ENCODE measurements around the gene C19orf67.
A peak's percentile ranks its signal among the peaks of the same experiment; 100 is the strongest.

Gene C19orf67

DNA sequence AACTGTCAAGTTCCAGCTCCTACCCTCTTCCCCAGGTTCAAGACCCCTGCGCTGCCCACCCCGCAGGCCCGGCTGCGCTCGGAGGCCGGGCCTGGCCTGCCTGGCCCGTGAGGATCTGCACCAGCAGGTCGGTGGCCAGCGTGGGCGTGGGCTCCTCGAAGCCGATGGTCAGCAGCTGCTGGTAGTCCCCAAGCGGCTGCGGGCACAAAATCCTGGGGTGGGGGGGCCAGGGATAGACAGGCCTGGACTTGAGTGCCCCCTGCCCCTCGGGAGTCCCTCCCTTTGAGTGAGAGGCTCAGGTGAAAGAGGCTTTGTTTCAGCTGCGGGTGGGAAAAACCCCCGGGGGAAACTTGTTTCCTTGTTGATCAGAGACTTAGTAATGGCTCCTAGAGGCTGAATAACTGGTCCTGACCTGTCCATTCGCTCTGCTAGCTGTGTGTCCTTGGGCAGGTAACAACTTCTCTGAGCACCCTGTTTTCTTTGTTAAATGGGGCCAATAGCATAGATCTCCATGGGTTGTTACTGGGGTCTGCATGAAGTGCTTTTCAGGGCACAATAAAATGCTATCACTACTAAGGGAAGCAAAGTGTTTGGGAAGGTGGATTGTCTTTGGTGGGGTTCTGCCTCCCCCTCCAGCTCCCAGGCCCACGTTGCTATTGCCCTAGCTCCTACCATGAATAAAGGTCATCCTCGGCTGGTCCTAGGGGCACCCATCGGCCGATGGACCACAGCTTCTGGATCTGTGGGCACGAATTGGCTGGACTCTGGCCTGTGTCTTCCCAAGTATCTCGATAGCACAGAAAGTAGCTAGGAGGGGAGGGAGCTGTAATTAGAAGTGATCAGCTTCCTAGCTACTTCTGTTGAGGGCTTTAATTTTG is 3.5 kb downstream of the C19orf67 start:
- no peak for DNase-seq (ENCODE audit: low read depth)

DNA sequence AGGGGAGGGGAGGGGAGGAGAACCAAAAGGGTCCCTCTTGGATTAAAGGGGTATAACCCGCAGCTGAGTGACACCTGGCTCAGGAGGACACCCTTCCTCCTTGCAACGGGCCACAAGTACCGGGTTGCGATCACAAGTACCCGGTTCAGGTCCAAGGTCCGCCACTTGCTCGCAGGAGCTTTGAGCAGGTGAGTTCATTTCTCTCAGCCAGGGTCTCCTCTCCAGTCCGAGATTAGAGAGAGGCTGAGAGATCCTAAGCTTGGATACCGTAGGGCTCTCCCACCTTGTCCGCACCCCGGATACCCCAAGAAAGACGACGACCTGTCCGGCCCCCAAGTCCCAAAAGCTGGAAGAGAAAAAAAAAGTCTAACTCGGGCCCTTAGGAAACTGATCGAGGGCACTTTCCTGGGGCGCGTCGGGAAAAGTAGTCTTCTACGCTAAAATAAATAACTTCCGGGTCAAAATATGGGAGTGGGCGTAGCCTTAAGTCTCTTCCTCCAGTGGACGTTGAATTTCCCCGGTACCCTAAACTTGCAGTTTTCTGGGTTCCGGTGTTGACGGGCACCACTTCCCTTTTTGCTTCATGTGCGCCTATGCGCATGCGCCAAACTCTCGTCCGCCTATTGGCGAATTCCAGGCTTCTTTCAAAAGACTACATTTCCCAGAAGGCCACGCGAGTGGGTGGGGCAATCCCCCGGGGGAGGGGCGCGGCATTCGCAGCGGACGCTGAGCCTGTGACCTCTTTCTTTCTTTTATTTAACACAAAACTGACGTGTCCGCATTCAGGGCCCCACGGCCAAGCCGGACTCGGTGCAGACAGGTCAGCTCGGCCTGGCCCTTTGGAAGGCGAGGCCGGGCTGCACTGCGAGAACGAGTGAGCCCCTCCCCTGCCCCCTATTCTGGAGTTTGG is 4.4 kb downstream of the C19orf67 start:
- DNase-seq (ENCODE audit: low read depth) = peak; percentile 99

DNA sequence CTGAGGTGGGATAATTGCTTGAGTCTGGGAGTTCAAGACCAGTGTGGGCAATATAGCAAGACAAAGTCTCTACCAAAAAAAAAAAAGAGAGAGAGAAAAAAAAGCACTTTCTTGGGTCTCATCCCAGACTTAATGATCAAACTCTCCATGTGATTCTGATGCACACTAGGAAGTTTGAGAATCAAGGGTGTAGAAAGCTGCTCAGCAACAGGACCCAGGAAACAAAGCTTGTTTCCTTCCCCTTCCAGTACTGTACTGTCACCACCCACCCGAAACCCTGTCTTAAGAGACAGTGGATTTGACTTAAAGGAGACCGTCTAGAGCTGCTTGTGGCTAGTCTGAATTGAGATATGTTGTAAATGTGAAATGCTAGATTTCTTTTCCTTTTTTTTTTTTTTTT is 7.2 kb downstream of the C19orf67 start:
- no peak for DNase-seq (ENCODE audit: low read depth)

DNA sequence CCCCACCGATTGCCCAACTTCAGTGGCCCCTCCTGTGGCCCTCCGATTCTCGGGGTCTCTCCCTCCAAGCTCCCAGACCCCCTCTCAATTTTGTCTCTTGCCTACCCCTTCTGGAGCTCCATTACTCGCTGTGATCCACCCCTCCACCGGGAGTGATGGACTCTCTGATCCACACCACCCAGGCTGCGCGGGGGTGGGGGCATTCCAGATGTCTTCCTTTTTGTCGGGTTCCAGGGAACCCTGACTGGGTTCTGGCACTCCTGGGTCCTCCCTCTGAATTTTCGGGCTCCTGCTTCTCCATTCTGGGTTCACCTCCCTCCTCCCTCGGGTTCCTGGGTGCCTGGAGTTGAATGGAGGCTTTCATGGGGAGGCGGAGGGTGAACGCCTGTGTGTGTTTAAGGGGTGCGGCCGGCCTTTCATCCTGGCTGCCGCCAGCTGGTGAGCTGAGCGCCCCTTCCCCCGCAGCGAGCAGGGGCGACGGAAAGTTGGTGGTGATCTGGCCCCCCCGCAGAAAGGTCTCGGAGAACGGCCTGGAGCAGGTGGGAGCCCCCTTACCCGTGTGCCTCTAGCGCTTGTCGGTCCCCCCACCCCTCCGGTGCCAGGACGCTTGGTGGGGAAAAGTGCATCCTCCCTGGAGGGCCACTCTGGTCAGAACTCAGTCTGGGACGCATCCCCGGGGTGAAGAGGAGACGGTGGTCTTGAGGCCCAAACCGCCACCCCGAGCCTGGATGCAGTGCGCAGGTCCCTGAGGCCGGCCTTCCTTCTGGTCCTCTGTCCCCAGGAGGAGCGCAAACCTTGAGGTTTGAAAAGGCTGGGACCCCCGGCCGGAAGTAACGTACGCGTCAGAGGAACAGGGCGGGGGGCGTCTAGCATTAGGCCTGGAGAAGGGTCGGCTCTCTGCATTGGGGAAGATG is 11.4 kb downstream of the C19orf67 start:
- DNase-seq (ENCODE audit: low read depth) = no peak

DNA sequence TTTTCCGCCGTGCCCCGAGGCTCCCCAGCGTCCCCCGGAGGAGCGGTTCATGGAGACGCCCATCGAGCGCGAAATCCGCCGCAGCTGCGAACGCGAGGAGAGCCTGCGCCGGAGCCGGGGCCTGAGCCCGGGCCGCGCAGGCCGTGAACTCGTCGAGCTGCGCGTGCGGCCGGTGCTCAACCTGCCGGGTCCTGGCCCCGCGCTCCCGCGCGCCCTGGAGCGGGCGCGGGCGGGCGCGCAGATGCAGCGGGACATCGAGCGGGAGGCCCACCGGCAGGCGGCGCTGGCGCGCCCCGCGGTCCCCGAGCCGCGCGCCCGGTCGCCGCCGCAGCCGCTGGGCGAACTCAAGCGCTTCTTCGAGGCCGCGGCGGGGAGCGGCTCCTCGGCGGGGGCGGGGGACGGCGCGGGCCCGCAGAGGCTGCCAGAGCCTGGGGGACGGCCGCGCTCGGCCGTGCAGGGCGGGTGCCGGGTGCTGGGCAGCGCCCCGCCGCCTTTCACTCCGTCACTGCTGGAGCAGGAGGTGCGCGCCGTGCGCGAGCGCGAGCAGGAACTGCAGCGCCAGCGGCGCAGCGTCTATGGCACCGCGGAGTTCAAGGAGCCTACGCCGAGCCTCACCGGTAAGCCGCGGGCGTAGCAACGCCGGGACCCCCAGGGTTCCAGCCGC is 12.2 kb downstream of the C19orf67 start:
- DNase-seq (ENCODE audit: low read depth) = peak; percentile 61

DNA sequence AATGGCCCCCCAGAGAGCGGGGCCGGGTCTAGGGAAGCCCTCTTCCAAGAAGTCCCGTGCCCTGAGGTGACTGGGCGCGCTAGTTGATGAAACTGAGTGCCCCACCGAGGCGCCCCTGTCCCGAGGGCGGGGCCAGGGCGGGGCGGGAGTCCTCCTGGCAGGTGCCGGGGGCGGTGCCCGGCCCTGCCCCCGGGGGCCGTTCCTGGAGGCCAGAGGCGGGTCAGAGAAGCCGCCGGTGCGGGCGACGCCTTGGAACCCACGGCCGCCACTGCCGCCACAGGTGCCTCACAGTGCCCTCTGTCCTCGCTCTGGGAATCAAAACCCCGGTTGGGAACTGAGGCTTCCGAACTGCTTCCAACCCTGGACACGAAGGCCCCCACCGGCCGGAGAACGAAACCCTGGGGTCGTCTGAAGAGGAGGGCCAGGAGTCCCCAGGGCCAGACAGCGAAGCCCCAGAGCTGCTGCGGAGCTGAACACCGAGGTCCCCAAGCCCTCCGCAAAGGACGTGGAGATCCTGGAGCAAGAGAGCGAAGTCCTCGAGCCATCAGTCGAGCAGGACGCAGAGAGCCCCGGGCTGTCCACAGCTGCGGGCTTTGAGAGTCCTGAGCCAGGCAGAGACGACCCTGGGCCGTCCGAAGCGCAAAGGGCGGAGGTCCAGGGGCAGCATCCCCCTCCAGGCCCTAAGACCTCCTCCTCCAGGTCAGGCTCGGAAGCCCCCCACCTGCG is 12.9 kb downstream of the C19orf67 start, which contains the start of gene MISP3:
MISP3 (plus strand) TSS at position 252 of the 726 bp plus-strand sequence. CDS start 524 bp downstream, outside the sequence.
- no peak for DNase-seq (ENCODE audit: low read depth)

DNA sequence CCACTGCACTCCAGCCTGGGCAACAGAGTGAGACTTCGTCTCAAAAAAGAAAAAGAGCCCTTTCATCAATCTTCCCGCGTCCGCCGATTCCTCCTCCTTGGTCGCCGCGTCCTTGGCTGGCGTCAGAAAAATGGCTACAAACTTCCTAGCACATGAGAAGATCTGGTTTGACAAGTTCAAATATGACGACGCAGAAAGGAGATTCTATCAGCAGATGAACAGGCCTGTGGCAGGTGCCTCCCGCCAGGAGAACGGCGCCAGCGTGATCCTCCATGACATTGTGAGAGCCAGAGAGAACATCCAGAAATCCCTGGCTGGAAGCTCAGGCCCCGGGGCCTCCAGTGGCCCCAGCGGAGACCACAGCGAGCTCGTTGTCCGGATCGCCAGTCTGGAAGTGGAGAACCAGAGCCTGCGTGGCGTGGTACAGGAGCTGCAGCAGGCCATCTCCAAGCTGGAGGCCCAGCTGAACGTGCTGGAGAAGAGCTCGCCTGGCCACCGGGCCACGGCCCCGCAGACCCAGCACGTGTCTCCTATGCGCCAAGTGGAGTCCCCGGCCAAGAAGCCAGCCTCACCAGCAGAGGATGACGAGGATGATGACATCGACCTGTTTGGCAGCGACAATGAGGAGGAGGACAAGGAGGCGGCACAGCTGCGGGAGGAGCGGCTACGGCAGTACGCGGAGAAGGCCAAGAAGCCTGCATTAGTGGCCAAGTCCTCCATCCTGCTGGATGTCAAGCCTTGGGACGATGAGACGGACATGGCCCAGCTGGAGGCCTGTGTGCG is 15.1 kb downstream of the C19orf67 start:
- DNase-seq (ENCODE audit: low read depth) = no peak

DNA sequence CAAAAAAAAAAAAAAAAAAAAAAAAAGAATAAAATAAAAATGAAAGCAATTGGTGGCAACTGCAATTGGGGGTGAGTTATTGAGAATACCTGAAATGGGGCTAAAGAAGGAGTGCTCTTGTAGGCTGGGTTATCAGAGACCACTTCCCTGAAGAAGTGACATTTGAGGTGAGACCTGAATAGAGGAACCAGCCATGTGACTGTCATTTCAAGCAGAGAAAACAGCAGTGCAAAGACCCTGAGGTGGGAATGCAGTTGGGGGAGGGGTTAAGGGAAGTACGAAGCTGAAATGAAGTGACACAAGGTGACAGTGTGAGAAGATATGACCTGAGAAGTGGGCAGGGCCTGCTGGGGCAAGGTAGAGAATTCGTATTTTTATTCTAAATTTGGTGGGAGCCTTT is 19.4 kb downstream of the C19orf67 start:
- DNase-seq (ENCODE audit: low read depth) = no peak

DNA sequence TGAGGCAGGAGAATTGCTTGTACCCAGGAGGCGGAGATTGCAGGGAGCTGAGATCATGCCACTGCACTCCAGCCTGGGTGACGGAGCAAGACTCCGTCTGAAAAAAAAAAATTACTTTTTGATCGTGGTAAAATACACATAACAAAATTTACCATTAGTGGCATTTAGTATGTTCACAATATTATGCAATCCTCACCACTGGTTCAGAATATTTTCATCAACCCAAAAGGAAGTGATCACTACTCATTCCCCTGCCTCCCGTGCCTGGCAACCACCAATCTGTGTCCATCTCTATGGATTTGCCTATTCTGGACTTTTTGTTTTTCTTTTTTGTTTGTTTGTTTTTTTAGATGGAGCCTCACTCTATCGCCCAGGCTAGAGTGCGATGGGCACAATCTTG is 22.5 kb downstream of the C19orf67 start:
- no peak for DNase-seq (ENCODE audit: low read depth)

DNA sequence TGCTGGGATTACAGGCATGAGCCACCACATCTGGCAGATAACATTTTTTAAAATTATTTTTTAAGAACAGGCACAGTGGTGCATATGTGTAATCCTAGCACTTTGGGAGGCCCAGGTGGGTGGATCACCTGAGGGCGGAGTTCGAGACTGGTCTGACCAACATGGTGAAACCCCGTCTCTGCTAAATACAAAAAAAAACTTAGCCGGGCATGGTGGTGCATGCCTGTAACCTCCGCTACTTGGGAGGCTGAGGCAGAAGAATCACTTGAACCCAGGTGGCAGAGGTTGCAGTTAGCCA is 23.1 kb downstream of the C19orf67 start:
- no peak for DNase-seq (ENCODE audit: low read depth)

DNA sequence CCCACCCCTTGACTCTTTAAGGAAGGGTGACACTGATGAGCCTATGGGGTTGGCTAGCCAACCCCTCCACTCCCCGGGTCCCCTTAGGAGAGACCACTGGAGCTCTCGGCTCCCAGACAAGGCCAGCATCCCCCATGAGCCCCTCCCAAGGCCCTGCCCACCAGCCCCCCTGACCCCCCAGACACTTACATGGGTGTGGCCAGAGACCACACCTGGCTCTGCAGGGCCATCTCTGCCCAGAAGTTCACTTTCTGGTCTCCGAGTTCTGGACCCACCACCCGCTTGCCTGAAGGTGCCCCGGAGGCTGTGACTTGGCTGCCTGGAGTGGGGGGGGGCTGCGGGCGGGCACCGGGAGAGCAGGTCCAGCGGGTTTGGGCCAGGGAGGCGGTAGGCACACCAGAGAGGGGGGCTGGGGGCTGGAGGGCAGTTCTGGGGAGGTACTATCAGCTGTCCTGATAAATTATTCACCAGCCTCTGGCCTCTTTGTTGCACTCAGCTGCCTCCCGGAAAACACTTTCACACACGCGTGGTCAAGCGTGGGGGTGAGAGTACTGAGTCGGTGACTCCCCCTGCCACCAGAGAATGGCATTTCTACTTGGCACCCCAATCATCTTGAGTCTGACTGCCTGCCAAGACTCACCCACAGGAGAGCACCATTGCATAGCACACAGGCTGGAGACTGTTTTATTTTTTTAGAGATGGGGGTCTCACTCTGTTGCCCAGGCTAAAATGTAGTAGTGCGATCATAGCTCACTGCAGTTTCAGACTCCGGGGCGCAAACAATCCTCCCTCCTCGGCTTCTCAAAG is 23.6 kb downstream of the C19orf67 start, which contains the start of gene PALM3:
PALM3 (minus strand) TSS at position 326 of the 807 bp plus-strand sequence; CDS start at position 230, 96 bp downstream.
- DNase-seq (ENCODE audit: low read depth) = no peak

DNA sequence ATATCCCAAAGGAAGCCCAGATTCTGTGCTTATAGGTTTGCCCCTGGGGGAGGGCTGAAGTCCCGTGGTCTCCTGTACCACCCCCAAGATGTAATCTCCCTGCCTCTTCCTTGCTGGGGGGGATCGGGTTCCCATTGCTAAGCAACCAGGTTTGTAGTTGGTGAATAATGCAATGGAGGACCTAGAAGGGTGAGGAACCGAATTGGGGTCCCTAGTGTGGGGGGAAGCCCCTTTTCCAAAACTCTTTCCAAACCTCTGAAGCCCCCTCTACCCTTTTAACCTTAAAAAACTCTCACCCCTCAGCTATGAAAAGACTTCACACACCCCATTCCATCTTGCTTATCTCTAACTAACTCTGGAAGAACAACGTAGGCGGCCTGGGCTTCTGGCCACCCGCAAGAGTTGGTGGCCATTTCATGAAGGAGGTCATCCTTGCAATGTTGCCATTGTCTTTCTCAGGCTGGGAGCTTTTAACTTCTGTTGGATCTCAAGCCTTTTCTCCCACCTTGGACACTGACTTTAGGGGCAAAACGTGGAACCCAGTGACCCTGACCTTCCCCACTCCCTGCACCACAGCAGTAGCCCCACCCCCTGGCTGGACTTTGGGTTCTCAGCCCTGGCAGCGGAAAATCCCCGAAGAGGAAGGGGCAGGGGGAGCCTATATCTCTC is 24.4 kb downstream of the C19orf67 start:
- DNase-seq (ENCODE audit: low read depth) = no peak

DNA sequence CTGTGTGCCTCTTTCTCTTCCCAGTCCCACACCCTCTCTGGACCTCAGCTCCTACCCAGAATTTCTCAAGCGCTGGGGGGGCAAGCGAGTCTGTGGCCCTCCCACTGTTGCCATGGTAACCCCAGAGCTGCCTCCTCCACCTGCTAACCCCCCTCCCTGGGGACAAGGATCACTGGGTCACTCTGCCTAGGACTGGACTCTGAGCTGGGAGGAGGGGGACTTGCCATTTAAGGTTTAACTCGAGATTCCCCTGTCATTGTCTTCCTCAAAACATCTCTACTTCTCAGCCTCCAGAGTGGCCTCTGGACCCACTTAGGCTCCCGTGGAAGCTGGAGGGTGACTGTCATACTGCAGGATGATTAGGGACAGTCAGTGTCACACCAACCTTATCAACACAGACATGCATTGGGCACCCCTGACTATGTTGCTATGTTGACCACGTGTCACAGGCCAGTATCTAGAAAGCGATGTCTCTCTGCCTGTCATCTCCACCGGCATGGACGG is 25.9 kb downstream of the C19orf67 start:
- DNase-seq (ENCODE audit: low read depth) = no peak

DNA sequence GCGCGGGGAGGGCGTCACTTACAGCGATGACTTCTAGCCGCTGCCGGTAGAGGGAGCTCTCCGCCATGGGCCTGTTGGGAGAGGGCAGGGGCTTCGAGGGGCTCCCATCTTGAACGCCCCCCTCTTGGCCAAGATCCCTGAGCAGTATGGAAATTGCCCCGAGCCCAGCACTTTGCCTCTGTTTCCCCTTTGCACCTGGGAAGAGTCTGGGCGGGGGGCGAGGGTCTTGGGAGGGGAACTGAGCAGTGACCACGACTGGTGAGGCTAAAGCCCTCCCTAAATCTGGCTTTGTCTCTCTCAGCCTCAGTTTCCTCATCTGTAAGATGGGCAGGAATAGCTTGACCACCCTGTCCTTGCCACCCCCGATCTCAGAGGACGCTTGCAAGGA is 26.5 kb downstream of the C19orf67 start:
- DNase-seq (ENCODE audit: low read depth) = peak; percentile 26

DNA sequence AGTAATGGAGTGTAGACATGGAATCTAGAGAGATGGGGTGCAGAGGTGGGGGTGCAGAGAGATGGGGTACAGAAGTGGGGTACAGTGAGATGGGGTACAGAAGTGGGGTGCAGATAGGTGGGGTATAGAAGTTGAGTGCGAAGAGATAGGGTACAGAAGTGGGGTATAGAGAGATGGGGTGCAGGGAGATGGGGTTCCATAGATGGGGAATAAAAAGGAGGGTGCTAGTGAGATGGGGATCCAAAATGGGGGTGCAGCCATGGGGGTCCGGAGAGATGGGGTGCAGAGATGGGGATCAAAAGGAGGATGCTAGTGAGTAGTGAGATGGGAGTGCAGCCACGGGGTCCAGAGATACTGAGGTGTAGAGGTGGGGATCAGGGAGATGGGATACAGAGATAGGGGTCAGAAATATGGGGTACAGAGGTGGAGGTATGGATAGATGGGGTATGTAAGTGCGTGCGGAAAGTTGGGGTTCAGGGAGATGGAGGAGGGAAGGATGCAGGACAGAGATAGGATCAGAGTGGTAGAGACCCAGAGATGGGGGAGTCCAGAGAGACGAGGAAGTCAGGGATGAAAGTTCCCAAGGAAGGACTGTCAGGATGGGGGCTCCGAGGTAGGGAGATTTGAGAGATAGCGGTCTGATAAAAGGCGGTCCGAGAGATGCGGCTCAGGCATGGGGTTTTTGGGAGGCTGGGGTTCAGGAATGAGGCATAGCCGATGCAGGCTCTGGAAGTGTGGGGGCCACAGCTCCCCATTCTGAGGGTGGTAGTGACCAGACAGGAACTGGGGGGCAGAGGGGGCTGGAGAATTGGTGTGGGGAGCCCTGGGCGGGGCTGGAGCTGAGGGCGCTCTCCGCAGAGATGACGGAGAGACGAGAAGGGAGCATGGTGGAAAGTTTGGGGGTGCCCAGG is 27.1 kb downstream of the C19orf67 start:
- DNase-seq (ENCODE audit: low read depth) = no peak

DNA sequence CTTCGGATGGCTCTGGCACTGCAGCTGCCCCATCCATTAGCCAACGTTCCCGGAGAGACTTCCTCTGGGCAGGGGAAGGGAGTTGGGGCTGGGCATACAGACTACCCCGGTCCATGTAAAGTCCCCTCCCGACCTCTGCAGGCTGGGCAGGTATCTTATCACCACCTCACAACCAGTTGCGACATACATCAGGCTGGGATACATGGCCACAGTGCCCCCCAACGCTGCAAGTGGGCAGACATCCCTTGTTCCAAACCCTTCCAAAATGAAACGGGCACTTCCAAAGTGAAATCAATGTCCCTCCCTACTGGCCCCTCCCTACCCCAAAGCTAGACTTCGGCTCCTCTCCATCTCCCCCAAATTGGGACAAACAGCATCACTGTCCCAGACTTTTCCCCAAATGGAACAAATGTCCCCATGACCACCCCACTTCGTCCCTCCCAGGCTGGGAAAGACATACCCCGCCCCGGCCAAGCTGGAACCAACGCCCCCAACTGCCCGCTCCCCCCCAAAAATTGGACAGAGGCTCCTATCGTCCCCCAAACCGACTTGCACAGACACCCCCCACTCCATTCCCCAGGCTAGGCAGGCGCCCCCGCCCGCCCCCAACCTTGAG is 28.7 kb downstream of the C19orf67 start:
- DNase-seq (ENCODE audit: low read depth) = no peak
